NB4 (cell line): ENCODE measurements around the gene COL26A1.

Experiments used
- DNase-seq: peaks from one replicate; pipeline ENCODE4 v3.0.0; 2010; ENCODE audit warnings: low read depth
- H3K4me3 ChIP-seq: one replicate; pipeline ENCODE4 v1.5.1; 2011; ENCODE audit warnings: mild to moderate bottlenecking, low read depth, low read length, moderate library complexity
- MYC ChIP-seq: IDR thresholded peaks from 2 replicates; pipeline ENCODE4 v1.6.1; 2011; ENCODE audit warnings: low read depth, low read length
- POLR2A ChIP-seq: IDR thresholded peaks from 2 replicates; pipeline ENCODE4 v1.6.1; 2011; ENCODE audit warnings: mild to moderate bottlenecking; ENCODE audit not compliant: insufficient read length; ENCODE audit errors: extremely low read depth
- TF ChIP-seq, protein P1 (sequence below): IDR thresholded peaks from 2 replicates; pipeline ENCODE4 v1.6.1; 2011; ENCODE audit warnings: low read depth, low read length
- TF ChIP-seq, protein P2 (sequence below): IDR thresholded peaks from one replicate; pipeline ENCODE4 v1.5.1; 2012; ENCODE audit warnings: low read depth, low read length

COL26A1 gene

DNA sequence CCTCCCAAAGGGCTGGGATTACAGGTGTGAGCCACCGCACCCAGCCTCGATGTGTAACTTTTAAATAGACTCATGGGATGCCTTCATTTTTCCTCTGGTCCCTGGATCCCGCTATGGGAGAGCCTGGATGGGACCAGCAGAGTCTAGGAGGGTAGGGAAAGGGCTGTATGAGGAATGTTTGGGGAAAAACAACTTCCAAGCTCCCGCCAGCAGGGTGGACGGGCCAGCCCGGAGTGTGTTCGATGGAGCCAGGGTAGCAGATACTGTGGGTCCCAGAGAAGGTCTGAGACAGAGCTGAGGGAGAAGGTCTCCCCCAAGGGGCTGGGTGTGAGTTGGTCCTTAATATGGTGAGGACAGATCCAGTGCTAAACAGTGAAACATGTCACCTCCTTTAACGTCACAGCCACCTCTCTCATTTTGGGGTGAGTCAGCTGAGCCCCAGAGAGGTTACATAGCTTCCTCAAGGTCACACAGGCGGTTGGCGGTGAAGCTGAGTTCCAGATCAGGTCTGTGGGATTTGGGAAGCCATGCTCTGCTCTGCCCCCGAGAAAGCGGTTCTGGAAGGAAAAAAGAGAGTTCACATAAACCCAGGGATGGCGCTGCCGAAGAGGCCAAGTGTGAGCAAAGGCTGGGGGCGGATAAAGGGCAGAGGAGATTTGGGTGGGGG is 200.0 kb downstream of the COL26A1 start:
- DNase-seq: no peak
- H3K4me3 ChIP-seq: no peak overlapping the region
- no peak for TF ChIP-seq MYC
- TF ChIP-seq, protein P1, sequence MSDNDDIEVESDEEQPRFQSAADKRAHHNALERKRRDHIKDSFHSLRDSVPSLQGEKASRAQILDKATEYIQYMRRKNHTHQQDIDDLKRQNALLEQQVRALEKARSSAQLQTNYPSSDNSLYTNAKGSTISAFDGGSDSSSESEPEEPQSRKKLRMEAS: no peak
- TF ChIP-seq POLR2A: no peak
- TF ChIP-seq, protein P2, sequence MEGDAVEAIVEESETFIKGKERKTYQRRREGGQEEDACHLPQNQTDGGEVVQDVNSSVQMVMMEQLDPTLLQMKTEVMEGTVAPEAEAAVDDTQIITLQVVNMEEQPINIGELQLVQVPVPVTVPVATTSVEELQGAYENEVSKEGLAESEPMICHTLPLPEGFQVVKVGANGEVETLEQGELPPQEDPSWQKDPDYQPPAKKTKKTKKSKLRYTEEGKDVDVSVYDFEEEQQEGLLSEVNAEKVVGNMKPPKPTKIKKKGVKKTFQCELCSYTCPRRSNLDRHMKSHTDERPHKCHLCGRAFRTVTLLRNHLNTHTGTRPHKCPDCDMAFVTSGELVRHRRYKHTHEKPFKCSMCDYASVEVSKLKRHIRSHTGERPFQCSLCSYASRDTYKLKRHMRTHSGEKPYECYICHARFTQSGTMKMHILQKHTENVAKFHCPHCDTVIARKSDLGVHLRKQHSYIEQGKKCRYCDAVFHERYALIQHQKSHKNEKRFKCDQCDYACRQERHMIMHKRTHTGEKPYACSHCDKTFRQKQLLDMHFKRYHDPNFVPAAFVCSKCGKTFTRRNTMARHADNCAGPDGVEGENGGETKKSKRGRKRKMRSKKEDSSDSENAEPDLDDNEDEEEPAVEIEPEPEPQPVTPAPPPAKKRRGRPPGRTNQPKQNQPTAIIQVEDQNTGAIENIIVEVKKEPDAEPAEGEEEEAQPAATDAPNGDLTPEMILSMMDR: no peak

DNA sequence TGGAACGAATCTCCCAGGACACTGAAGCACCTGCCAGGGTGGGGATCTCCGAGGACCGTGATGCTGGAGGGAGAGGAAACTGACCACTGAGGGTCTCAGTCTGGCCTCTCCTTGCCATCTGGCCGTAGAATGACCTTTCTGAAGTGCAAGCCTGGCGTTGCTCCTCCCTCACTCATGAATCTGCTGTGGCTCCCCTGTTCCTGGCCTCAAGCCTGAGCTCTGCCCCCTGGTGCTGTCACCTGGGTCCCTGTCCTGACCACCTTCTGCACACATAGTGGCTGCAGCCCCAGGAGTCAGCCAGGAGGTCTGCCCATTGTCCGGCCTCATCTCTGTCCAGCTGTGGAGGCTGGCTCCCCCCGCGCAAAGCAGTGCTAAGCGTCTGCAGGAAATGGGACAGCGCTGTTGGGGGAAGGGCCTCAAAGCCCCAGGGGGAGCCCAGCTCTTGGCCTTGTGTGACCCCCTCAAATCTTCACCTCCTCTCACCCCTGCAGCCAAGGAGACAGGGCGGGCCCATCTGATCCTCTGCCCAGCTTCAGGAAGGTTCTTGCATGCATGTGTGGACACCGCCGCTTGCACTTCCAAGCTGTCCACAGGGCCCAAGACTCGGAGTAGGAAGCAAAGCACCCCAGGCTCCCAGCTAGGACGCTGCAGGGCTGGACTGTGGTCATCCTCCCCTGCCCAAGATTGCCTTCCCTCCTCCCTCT is 200.7 kb downstream of the COL26A1 start:
- H3K4me3 ChIP-seq: no peak overlapping the region
- no peak for DNase-seq
- TF ChIP-seq, protein P1: no peak
- TF ChIP-seq, protein P2: no peak
- TF ChIP-seq POLR2A (no peak), MYC (no peak)

DNA sequence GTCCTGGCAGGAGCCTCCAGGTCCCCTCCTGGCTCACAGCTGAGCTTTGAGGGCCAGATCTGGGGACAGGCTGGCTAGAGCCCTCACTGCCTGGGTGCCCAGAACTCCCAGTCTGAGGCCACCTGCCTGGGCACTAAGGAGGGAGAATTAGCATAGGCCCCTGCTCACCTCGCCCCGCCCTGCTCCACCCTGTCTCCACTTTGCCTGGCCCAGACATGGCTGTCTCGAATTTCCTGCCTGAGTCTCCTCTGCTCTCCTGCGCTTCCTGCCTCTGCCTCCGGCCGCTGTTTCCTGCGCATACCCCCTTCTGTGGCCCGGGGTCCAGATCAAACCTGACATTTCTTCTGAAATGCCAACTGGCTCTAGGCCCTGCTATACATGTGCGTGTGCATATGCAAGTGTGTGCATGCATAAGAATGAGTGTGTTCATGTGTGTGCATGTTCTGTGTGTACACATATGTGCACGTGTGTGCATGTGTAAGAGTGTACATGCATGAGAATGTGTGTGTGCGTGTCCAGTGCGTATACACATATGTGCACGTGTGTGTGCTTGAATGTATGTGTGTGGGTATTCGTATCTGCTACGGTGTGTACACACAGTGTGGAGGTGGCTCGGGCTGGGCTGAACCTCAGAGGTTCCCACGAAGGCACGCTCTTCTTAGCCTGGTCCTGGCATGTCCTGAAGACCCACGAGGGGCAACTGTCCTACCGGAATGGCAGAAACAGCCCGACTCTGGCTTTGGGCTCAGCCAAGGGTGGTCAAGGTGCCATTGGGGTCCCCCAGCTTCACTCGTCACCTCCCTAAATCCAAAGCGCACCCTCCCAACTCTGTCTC is 201.5 kb downstream of the COL26A1 start:
- no peak overlapping the region for H3K4me3 ChIP-seq
- TF ChIP-seq, protein P1: no peak
- DNase-seq: no peak

GRCh38 chr7:101564778-101565211 is 202.1 kb downstream of the COL26A1 start:
- TF ChIP-seq POLR2A (no peak), MYC (no peak)
- TF ChIP-seq, protein P2: no peak
- TF ChIP-seq, protein P1: no peak
- peak; percentile 66 for DNase-seq
- no peak overlapping the region for H3K4me3 ChIP-seq

DNA sequence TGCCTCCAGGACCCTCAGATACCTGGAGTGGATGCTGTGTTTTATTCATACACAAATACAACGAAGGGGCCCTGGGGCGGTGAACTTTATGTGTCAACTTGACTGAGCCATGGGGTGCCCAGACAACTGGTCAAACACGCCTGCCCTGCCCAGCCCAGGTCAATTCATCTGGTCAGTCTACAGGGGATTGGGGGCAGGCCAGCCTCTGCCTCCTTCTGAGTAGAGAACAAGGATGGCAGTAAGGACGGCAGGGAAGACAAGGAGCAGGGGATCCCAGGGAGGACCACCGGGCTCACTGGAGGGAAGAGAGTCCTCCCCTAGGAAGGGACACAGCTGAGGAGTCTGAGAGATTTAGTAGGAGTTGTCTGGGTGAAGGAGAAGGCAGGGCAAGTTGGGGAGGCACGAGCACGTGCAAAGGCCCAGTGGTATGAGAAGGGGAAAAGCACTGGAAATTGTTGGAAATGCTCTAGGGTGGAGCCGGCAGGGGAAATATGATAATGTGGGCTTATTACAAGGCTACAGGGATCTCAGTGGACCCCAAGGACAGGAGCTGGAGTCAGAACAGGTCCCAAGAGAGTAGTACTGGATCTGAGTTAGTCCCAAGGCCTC is 203.0 kb downstream of the COL26A1 start:
- no peak overlapping the region for H3K4me3 ChIP-seq
- no peak for DNase-seq
- TF ChIP-seq, protein P2: no peak
- TF ChIP-seq POLR2A (no peak), MYC (no peak)
- TF ChIP-seq, protein P1: no peak
